ENCODE measurements around the gene FGGY. TPM values are rescaled to one million over a fixed set of nuclear protein-coding genes. Genes with fewer than 3 reads are reported as not detected.

Gene FGGY
- total RNA-seq, 1 experiment from 2014 or later = 14.6 TPM

GRCh38 chr1:59739111-59739510 lies 442.2 kb downstream of the FGGY start:
- H3K27me3 Mint-ChIP-seq (ENCODE audit: low read depth) = peaks cover 3% of the 10 kb centered on the region; the same call in 1 of the 2 replicates
- no peak overlapping the region for H3K27ac Mint-ChIP-seq
- Histone ChIP-seq H3K23me2 (ENCODE audit: insufficient read length, low read depth, low read length, poor library complexity, severe bottlenecking) (no peaks in the 10 kb centered on the region), H4K20me1 (ENCODE audit: control insufficient read depth, insufficient read depth, insufficient read length) (no peaks in the 10 kb centered on the region), H3K14ac (ENCODE audit: insufficient read depth, low read length) (no peak overlapping the region), H3K4ac (ENCODE audit: low read depth, low read length) (no peak overlapping the region), H3K27me3 (ENCODE audit: insufficient read depth, low read length) (no peaks in the 10 kb centered on the region), H3K9me3 (ENCODE audit: control insufficient read depth, low read depth, low read length) (no peaks in the 10 kb centered on the region), H2BK120ac (ENCODE audit: low read depth, low read length, poor library complexity, severe bottlenecking) (no peak overlapping the region), H2BK20ac (ENCODE audit: low read depth, low read length, poor library complexity, severe bottlenecking) (no peak overlapping the region), H3K18ac (ENCODE audit: insufficient read length, low read depth, low read length) (no peak overlapping the region), H3K4me1 (ENCODE audit: insufficient read depth, low read length) (no peaks in the 10 kb centered on the region), H3K9ac (ENCODE audit: extremely low read depth, insufficient read length, low read length) (no peak overlapping the region), H3K56ac (ENCODE audit: insufficient read length, low read depth, low read length) (no peak overlapping the region), H3K79me1 (ENCODE audit: insufficient read depth, low read depth, low read length, poor library complexity, severe bottlenecking) (no peaks in the 10 kb centered on the region), H2AK5ac (ENCODE audit: insufficient read length, low read length) (no peak overlapping the region), H3K79me2 (ENCODE audit: insufficient read depth, low read length) (no peaks in the 10 kb centered on the region), H3K4me2 (ENCODE audit: insufficient read depth, insufficient read length, low read length) (no peak overlapping the region), H2BK5ac (ENCODE audit: insufficient read length, low read length) (no peak overlapping the region), H2AFZ (ENCODE audit: low read length) (no peak overlapping the region), H3T11ph (ENCODE audit: low read length) (no peak overlapping the region), H4K5ac (ENCODE audit: insufficient read length, low read depth, low read length) (no peak overlapping the region), H2BK15ac (ENCODE audit: low read depth, low read length) (no peak overlapping the region), H4K91ac (ENCODE audit: insufficient read length, low read depth, low read length) (no peak overlapping the region), H3K23ac (ENCODE audit: insufficient read length, low read depth, low read length) (no peak overlapping the region), H3K27ac (ENCODE audit: insufficient read length, low read depth, low read length) (no peak overlapping the region), H2BK12ac (ENCODE audit: insufficient read length, low read depth, low read length) (no peak overlapping the region), H4K8ac (replicated peaks; ENCODE audit: insufficient read length, low read depth, low read length) (no peak overlapping the region)
- no peak for TF ChIP-seq CTCF (conservative IDR thresholded peaks at IDR 0.05)
- H3K4me3 Mint-ChIP-seq = no peak overlapping the region
- H3K9me3 Mint-ChIP-seq = peaks cover 22 to 26% of the 10 kb centered on the region in 2 experiments
- H3K4me1 Mint-ChIP-seq = peaks cover 0 to 3% of the 10 kb centered on the region in 2 experiments; a peak in 1 of 4 replicates
- WGBS (ENCODE audit: extremely low coverage, insufficient read length, low lambda C conversion rate) = no CpG with 5 or more reads among the region's 2 CpGs
- DNase-seq = no peak
- H3K36me3 Mint-ChIP-seq (ENCODE audit: insufficient read depth in 1 of 3, low read depth in 3 of 3) = peaks cover 10 to 29% (median 17%) of the 10 kb centered on the region in 3 experiments
